CD4-positive, alpha-beta T cell (primary cell): Measurements from ENCODE around the gene ANO9. TPM values are rescaled to one million over a fixed set of nuclear protein-coding genes. Genes with fewer than 3 reads are reported as not detected.
"Not testable (repeated sequence)": the region's sequence is repeated elsewhere in the genome, so short reads cannot be mapped to it uniquely, and the experiment has no call there.

Experiments
- ATAC-seq: fragments of 200-7000 bp; cut with Tn5 transposase; one replicate; pipeline ENCODE4 v1.10.0; 2022; ENCODE audit warnings: mild to moderate bottlenecking; ENCODE audit not compliant: poor library complexity
- CTCF ChIA-PET: fragments of 350-600 bp; sonication (Branson Sonifier 250); formaldehyde crosslinking; loops from one replicate; lab custom pipeline; 2021; ENCODE audit warnings: antibody characterized with exemption, inconsistent platforms; lab: Charles Lee
- POLR2A ChIA-PET: fragments of 350-600 bp; sonication (Branson Sonifier 250); formaldehyde crosslinking; loops from one replicate; lab custom pipeline; 2021; ENCODE audit warnings: antibody characterized with exemption, inconsistent platforms; lab: Charles Lee
- DNase-seq, 14 experiments: peaks; one replicate each; pipeline ENCODE4 v3.0.0-alpha.2; 2013 to 2020; ENCODE audit warnings: mixed read lengths in 2 of 14
- H3K27ac ChIP-seq, 2 donors: one replicate each; pipeline versions ENCODE4 v1.5.1 to v1.7.0; 2013; ENCODE audit warnings: low read length in 2 of 2, low read depth in 1 of 2, mild to moderate bottlenecking in 1 of 2
- H3K27me3 ChIP-seq, 2 experiments: 1 replicate in 1 of 2; 2 replicates in 1 of 2; pipeline versions ENCODE4 v1.6.1 to v1.7.0; 2013; ENCODE audit warnings: low read length in 2 of 2, control low read depth in 1 of 2, mild to moderate bottlenecking in 1 of 2, moderate library complexity in 1 of 2; ENCODE audit not compliant: insufficient read depth in 2 of 2, control insufficient read depth in 1 of 2
- H3K36me3 ChIP-seq: one replicate; pipeline ENCODE4 v1.6.1; 2013; ENCODE audit warnings: low read length, control low read depth; ENCODE audit not compliant: insufficient read depth
- H3K4me1 ChIP-seq: one replicate; pipeline ENCODE4 v1.6.1; 2013; ENCODE audit warnings: low read length, control low read depth; ENCODE audit not compliant: insufficient read depth
- H3K4me3 ChIP-seq: one replicate; pipeline ENCODE4 v1.5.1; 2013; ENCODE audit warnings: mild to moderate bottlenecking, low read length, moderate library complexity
- H3K9me3 ChIP-seq, 2 experiments: 1 replicate in 1 of 2; 2 replicates in 1 of 2; pipeline versions ENCODE4 v1.6.1 to v1.7.0; 2013; ENCODE audit warnings: low read length in 2 of 2, mild to moderate bottlenecking in 2 of 2, control low read depth in 1 of 2, moderate library complexity in 1 of 2; ENCODE audit not compliant: control insufficient read depth in 1 of 2, insufficient read depth in 1 of 2
- H3K27ac Mint-ChIP-seq: one replicate; pipeline ENCODE4 v1.8.0; 2020; ENCODE audit warnings: mixed read lengths
- H3K27me3 Mint-ChIP-seq: one replicate; pipeline ENCODE4 v1.8.0; 2021; ENCODE audit warnings: mixed read lengths
- H3K36me3 Mint-ChIP-seq: one replicate; pipeline ENCODE4 v1.8.0; 2021; ENCODE audit warnings: low read depth, mixed read lengths
- H3K4me1 Mint-ChIP-seq: one replicate; pipeline ENCODE4 v1.8.0; 2021; ENCODE audit warnings: low read depth, mixed read lengths
- H3K4me3 Mint-ChIP-seq: one replicate; pipeline ENCODE4 v1.8.0; 2020; ENCODE audit warnings: mild to moderate bottlenecking, mixed read lengths
- H3K9me3 Mint-ChIP-seq: one replicate; pipeline ENCODE4 v1.8.0; 2020; ENCODE audit warnings: mixed read lengths
- intact Hi-C, 2 experiments: fragments of 100-400 bp; cut with DNase I in 1 of 2; cut with micrococcal nuclease in 1 of 2; formaldehyde crosslinking; loops; one replicate each; pipeline versions ENCODE4 v1.15.1 to v1.9.0; 2023 to 2025; cut with DNase I, micrococcal nuclease
- total RNA-seq, 174 experiments: library from RNA in 2 of 174; stranded (reverse) in 2 of 174; gene quantifications; one replicate each; pipeline ENCODE4 v1.2.3 and lab custom pipeline; 2021 to 2026
- TF ChIP-seq, protein P1 (sequence below): fragments of 200-600 bp; IDR thresholded peaks from one replicate; pipeline ENCODE4 v1.8.0; 2022; ENCODE audit warnings: antibody characterized with exemption, mild to moderate bottlenecking

The ANO9 gene
- total RNA-seq, 2 experiments from 2014 or later = 109 to 114 TPM

DNA sequence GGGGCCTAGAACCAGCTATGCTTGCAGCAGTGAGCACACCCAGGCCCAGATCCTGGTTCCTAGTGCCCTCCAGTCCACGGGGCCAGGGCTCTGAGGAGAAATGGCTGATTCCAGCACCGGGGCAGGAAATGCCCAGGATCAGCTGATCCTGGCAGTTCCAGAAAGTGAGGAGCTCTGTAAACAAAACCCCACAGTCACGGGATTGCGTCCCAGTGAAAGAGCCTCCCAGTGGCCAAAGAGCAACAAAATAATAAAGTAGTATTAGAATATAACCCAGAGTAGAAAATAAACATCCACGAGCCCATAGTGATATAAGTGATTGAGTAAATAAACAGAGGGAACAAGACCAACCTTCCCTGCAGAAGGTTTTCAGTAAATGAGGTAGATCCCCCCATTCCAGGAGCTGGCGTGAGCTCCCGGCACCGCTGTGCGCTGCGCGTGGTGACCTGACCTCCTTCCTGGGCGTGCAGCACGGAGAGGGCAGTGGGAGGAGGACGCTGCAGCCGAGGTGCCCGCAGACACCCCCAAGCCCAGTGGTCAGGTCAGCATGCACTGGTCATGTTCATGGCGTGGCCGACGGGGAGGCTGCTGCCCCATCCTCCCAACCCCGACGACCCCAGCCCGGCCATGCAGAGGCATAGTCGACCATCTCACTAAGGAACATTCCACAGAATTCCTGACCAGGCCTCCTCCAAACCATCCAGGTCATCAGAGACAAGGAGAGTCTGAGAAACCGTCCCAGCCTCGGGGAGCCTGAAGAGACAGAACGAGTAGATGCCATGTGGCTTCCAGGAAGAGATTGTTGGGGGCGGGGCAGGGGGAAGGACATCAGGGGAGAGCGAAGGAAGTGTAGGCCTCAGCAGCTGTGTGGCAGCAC lies 28.1 kb upstream of the ANO9 start:
- ChIA-PET CTCF (no interaction called here), POLR2A (no interaction called here)
- TF ChIP-seq, protein P1, sequence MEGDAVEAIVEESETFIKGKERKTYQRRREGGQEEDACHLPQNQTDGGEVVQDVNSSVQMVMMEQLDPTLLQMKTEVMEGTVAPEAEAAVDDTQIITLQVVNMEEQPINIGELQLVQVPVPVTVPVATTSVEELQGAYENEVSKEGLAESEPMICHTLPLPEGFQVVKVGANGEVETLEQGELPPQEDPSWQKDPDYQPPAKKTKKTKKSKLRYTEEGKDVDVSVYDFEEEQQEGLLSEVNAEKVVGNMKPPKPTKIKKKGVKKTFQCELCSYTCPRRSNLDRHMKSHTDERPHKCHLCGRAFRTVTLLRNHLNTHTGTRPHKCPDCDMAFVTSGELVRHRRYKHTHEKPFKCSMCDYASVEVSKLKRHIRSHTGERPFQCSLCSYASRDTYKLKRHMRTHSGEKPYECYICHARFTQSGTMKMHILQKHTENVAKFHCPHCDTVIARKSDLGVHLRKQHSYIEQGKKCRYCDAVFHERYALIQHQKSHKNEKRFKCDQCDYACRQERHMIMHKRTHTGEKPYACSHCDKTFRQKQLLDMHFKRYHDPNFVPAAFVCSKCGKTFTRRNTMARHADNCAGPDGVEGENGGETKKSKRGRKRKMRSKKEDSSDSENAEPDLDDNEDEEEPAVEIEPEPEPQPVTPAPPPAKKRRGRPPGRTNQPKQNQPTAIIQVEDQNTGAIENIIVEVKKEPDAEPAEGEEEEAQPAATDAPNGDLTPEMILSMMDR = no peak
- no peaks in the 10 kb centered on the region for H3K27me3 ChIP-seq
- no peaks in the 10 kb centered on the region for H3K9me3 ChIP-seq
- intact Hi-C loops = no loop called here
- no peak for DNase-seq
- H3K27ac ChIP-seq = no peak overlapping the region
- no peaks in the 10 kb centered on the region for H3K9me3 Mint-ChIP-seq
- no peak overlapping the region for H3K4me3 Mint-ChIP-seq
- no peaks in the 10 kb centered on the region for H3K36me3 ChIP-seq
- ATAC-seq = no peak
- no peak overlapping the region for H3K4me3 ChIP-seq
- H3K36me3 Mint-ChIP-seq = no peaks in the 10 kb centered on the region
- H3K27me3 Mint-ChIP-seq = no peaks in the 10 kb centered on the region
- H3K27ac Mint-ChIP-seq = no peak overlapping the region
- no peaks in the 10 kb centered on the region for H3K4me1 ChIP-seq
- H3K4me1 Mint-ChIP-seq = no peaks in the 10 kb centered on the region

DNA sequence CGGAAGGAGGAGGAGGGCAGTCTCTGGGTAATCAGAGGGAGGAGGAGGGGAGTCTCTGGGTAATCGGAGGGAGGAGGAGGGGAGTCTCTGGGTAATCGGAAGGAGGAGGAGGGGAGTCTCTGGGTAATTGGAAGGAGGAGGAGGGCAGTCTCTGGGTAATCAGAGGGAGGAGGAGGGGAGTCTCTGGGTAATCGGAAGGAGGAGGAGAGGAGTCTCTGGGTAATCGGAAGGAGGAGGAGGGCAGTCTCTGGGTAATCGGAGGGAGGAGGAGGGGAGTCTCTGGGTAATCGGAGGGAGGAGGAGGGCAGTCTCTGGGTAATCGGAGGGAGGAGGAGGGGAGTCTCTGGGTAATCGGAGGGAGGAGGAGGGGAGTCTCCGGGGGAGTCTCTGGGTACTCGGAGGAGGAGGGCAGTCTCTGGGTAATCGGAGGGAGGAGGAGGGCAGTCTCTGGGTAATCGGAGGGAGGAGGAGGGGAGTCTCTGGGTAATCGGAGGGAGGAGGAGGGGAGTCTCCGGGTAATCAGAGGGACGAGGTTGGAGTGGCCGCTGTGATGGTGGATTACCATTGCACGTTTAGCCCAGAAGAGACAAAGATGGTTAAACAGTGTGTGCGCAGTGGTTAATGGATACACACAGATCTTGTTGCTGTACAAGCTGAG lies 27.3 kb upstream of the ANO9 start:
- H3K9me3 Mint-ChIP-seq, H3K27ac ChIP-seq, H3K4me3 ChIP-seq, H3K4me3 Mint-ChIP-seq, DNase-seq, H3K36me3 ChIP-seq, H3K27me3 ChIP-seq, H3K36me3 Mint-ChIP-seq, H3K4me1 ChIP-seq, intact Hi-C loops, H3K4me1 Mint-ChIP-seq, H3K27ac Mint-ChIP-seq, POLR2A ChIA-PET, CTCF ChIA-PET, ATAC-seq, H3K9me3 ChIP-seq, H3K27me3 Mint-ChIP-seq: not testable (repeated sequence)

DNA sequence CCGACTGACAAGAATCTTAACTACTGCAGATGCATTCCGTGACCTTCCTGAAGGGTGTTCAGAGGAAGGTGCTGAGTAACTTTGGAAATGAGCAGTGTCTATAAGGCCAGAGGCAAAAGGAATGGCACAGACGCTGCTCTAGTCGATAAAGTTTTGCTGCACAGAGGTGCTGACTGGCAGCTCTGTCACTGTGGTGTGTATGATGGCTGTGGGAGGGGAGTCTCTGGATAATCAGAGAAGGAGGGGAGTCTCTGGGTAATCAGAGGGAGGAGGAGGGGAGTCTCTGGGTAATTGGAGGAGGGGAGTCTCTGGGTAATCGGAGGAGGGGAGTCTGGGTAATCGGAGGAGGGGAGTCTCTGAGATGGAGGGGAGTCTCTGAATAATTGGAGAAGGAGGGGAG lies 26.7 kb upstream of the ANO9 start:
- H3K9me3 Mint-ChIP-seq = no peaks in the 10 kb centered on the region
- intact Hi-C loops = no loop called here
- H3K36me3 Mint-ChIP-seq = no peaks in the 10 kb centered on the region
- no peak for ATAC-seq
- Histone ChIP-seq H3K4me1 (no peaks in the 10 kb centered on the region), H3K4me3 (no peak overlapping the region), H3K27ac (no peak overlapping the region), H3K27me3 (no peaks in the 10 kb centered on the region), H3K36me3 (no peaks in the 10 kb centered on the region), H3K9me3 (no peaks in the 10 kb centered on the region)
- POLR2A ChIA-PET = no interaction called here
- TF ChIP-seq, protein P1 = no peak
- H3K4me1 Mint-ChIP-seq = no peaks in the 10 kb centered on the region
- CTCF ChIA-PET = no interaction called here
- H3K27ac Mint-ChIP-seq = no peak overlapping the region
- no peak for DNase-seq
- no peak overlapping the region for H3K4me3 Mint-ChIP-seq
- H3K27me3 Mint-ChIP-seq = no peaks in the 10 kb centered on the region
